Measurements from ENCODE around the gene BSND. TPM values are rescaled to one million over a fixed set of nuclear protein-coding genes. Genes with fewer than 3 reads are reported as not detected.
A peak's percentile ranks its signal among the peaks of the same experiment; 100 is the strongest.

The BSND gene
- total RNA-seq, 2 donors from 2014 or later, result 0.13 to 0.20 TPM

GRCh38 chr1:55037733-55038551 lies 39.2 kb downstream of the BSND start:
- H3K27ac Mint-ChIP-seq, result no peak overlapping the region
- peaks cover 40% of the 10 kb centered on the region for H3K27me3 ChIP-seq (ENCODE audit: control insufficient read depth, insufficient read depth, low read length, poor library complexity, severe bottlenecking)

GRCh38 chr1:55038552-55038838 lies 39.8 kb downstream of the BSND start:
- 92% methylated on average over 3 of the region's 3 CpGs for WGBS, 2 experiments (ENCODE audit: insufficient coverage in 1 of 2, insufficient read length in 1 of 2)
- peaks cover 51% of the 10 kb centered on the region for H3K4me1 Mint-ChIP-seq

More at GRCh38 chr1:55037733-55038551, 39.2 kb downstream of the BSND start:
- Mint-ChIP-seq H3K4me3 (no peak overlapping the region), H3K36me3 (ENCODE audit: low read depth) (peaks cover 12% of the 10 kb centered on the region), H3K27me3 (ENCODE audit: insufficient read depth) (peaks cover 49% of the 10 kb centered on the region), H3K4me1 (peaks cover 56% of the 10 kb centered on the region), H3K9me3 (peaks cover under 1% of the 10 kb centered on the region)
- DNase-seq, result no peak
- Histone ChIP-seq H3K9me3 (ENCODE audit: control insufficient read depth, low read length) (no peaks in the 10 kb centered on the region), H3K9ac (ENCODE audit: extremely low read depth, low read length, poor library complexity, severe bottlenecking) (no peak overlapping the region), H3K27ac (ENCODE audit: low read depth, low read length) (no peak overlapping the region), H3K4me1 (ENCODE audit: control insufficient read depth, insufficient read depth, low read length) (peaks cover 17% of the 10 kb centered on the region), H3K4me3 (ENCODE audit: low read length) (no peak overlapping the region), H3K36me3 (ENCODE audit: control insufficient read depth, insufficient read depth, low read length) (no peaks in the 10 kb centered on the region)
- no peak for TF ChIP-seq CTCF (conservative IDR thresholded peaks at IDR 0.05)
- WGBS, 2 experiments (ENCODE audit: insufficient coverage in 1 of 2, insufficient read length in 1 of 2), result 92 to 94% methylated on average over 4 to 8 of the region's 8 CpGs

GRCh38 chr1:55038974-55039341 lies 40.2 kb downstream of the BSND start:
- H3K27ac Mint-ChIP-seq, result peak overlapping the region; percentile 90
- Histone ChIP-seq H3K27me3 (ENCODE audit: control insufficient read depth, insufficient read depth, low read length, poor library complexity, severe bottlenecking) (peaks cover 40% of the 10 kb centered on the region), H3K9ac (ENCODE audit: extremely low read depth, low read length, poor library complexity, severe bottlenecking) (no peak overlapping the region), H3K4me1 (ENCODE audit: control insufficient read depth, insufficient read depth, low read length) (peaks cover 17% of the 10 kb centered on the region), H3K4me3 (ENCODE audit: low read length) (peak overlapping the region; percentile 72), H3K9me3 (ENCODE audit: control insufficient read depth, low read length) (no peaks in the 10 kb centered on the region), H3K36me3 (ENCODE audit: control insufficient read depth, insufficient read depth, low read length) (no peaks in the 10 kb centered on the region), H3K27ac (ENCODE audit: low read depth, low read length) (no peak overlapping the region)
- H3K4me3 Mint-ChIP-seq, result peak overlapping the region; percentile 77
- H3K4me1 Mint-ChIP-seq, result peaks cover 51% of the 10 kb centered on the region
- peaks cover 49% of the 10 kb centered on the region for H3K27me3 Mint-ChIP-seq (ENCODE audit: insufficient read depth)
- no peak for DNase-seq
- WGBS, 2 experiments (ENCODE audit: insufficient coverage in 1 of 2, insufficient read length in 1 of 2), result 58 to 64% methylated on average over 6 to 9 of the region's 9 CpGs
- H3K36me3 Mint-ChIP-seq (ENCODE audit: low read depth), result peaks cover 17% of the 10 kb centered on the region
- TF ChIP-seq CTCF (conservative IDR thresholded peaks at IDR 0.05), result no peak
- no peaks in the 10 kb centered on the region for H3K9me3 Mint-ChIP-seq

More at GRCh38 chr1:55038552-55038838, 39.8 kb downstream of the BSND start:
- Histone ChIP-seq H3K36me3 (ENCODE audit: control insufficient read depth, insufficient read depth, low read length) (no peaks in the 10 kb centered on the region), H3K9me3 (ENCODE audit: control insufficient read depth, low read length) (no peaks in the 10 kb centered on the region), H3K4me1 (ENCODE audit: control insufficient read depth, insufficient read depth, low read length) (peaks cover 17% of the 10 kb centered on the region), H3K9ac (ENCODE audit: extremely low read depth, low read length, poor library complexity, severe bottlenecking) (no peak overlapping the region), H3K27ac (ENCODE audit: low read depth, low read length) (no peak overlapping the region), H3K4me3 (ENCODE audit: low read length) (no peak overlapping the region), H3K27me3 (ENCODE audit: control insufficient read depth, insufficient read depth, low read length, poor library complexity, severe bottlenecking) (peaks cover 40% of the 10 kb centered on the region)
- DNase-seq, result no peak
- peaks cover 12% of the 10 kb centered on the region for H3K36me3 Mint-ChIP-seq (ENCODE audit: low read depth)
- H3K9me3 Mint-ChIP-seq, result no peaks in the 10 kb centered on the region
- no peak for TF ChIP-seq CTCF (conservative IDR thresholded peaks at IDR 0.05)
- no peak overlapping the region for H3K4me3 Mint-ChIP-seq
- peaks cover 49% of the 10 kb centered on the region for H3K27me3 Mint-ChIP-seq (ENCODE audit: insufficient read depth)
- H3K27ac Mint-ChIP-seq, result no peak overlapping the region
